GM12878 (cell line): ENCODE results near the gene SGMS1.

Source experiments
- HDAC6 ChIP-seq: fragments of 200-600 bp; sonication (generic); IDR thresholded peaks from one replicate; pipeline ENCODE4 v1.8.0; 2017; ENCODE audit warnings: antibody characterized with exemption; ENCODE audit not compliant: unreplicated experiment
- NRF1 ChIP-seq: conservative IDR thresholded peaks from 2 replicates; pipeline ENCODE4 v1.6.1; 2011; ENCODE audit warnings: mild to moderate bottlenecking, low read depth, low read length, improper control_type of control experiment
- RAD51 ChIP-seq: fragments of 450-650 bp; IDR thresholded peaks from 2 replicates; pipeline ENCODE4 v1.6.1; 2016; ENCODE audit warnings: moderate library complexity, mild to moderate bottlenecking, inconsistent platforms
- TAF1 ChIP-seq: IDR thresholded peaks from 2 replicates; pipeline ENCODE4 v1.6.1; 2011; ENCODE audit warnings: mild to moderate bottlenecking, low read depth, low read length, borderline replicate concordance
- ZZZ3 ChIP-seq: IDR thresholded peaks from 2 replicates; pipeline ENCODE4 v1.6.1; 2011; ENCODE audit warnings: low read depth; ENCODE audit not compliant: control insufficient read depth, insufficient read length
- TF ChIP-seq, protein P1 (sequence below), 3 experiments: IDR thresholded peaks in 2 of 3; conservative IDR thresholded peaks in 1 of 3; 2 replicates each; pipeline ENCODE4 v1.5.1; 2011; ENCODE audit warnings: low read depth in 3 of 3, low read length in 3 of 3, mild to moderate bottlenecking in 3 of 3, control low read depth in 2 of 3, moderate library complexity in 2 of 3, inconsistent platforms in 1 of 3, mixed read lengths in 1 of 3; ENCODE audit not compliant: control insufficient read depth in 2 of 3, insufficient read depth in 1 of 3; ENCODE audit errors: extremely low read depth in 1 of 3

DNA sequence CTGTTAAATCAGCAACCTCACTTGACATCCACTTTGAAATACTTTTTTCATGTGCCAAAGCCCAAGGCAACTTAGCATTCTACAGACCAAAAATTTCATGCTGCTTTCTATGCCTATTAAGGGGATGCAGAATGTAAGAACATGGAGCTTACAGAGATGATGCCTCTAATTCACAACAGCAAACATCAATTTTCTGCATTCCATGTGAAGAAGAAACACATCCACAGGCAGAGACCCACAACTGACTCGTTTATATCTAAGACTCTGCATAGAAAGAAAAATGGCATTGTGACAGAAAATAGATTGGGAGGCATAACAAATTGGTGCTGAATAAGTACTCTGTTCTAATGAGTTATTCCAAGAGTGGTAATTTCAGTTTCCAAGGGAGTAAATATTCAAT is 107.6 kb downstream of the SGMS1 start:
- TF ChIP-seq RAD51: no peak
- TF ChIP-seq ZZZ3: no peak
- no peak for TF ChIP-seq NRF1
- TF ChIP-seq, protein P1, sequence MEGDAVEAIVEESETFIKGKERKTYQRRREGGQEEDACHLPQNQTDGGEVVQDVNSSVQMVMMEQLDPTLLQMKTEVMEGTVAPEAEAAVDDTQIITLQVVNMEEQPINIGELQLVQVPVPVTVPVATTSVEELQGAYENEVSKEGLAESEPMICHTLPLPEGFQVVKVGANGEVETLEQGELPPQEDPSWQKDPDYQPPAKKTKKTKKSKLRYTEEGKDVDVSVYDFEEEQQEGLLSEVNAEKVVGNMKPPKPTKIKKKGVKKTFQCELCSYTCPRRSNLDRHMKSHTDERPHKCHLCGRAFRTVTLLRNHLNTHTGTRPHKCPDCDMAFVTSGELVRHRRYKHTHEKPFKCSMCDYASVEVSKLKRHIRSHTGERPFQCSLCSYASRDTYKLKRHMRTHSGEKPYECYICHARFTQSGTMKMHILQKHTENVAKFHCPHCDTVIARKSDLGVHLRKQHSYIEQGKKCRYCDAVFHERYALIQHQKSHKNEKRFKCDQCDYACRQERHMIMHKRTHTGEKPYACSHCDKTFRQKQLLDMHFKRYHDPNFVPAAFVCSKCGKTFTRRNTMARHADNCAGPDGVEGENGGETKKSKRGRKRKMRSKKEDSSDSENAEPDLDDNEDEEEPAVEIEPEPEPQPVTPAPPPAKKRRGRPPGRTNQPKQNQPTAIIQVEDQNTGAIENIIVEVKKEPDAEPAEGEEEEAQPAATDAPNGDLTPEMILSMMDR (IDR thresholded peaks at IDR 0.05 in 2 of 3, conservative IDR thresholded peaks at IDR 0.05 in 1 of 3; ENCODE audit: control insufficient read depth in 2 of 3, extremely low read depth in 1 of 3, insufficient read depth in 1 of 3, low read depth in 3 of 3, low read length in 3 of 3): no peak
- TF ChIP-seq HDAC6: no peak
- no peak for TF ChIP-seq TAF1
